ENCODE results near the gene KCNH3. TPM values are rescaled to one million over a fixed set of nuclear protein-coding genes. Genes with fewer than 3 reads are reported as not detected.
A peak's percentile ranks its signal among the peaks of the same experiment; 100 is the strongest.

The KCNH3 gene
- total and polyA plus RNA-seq, 2 of the 13 experiments (the other 11 are each of a cell fraction or from before 2014, with no cell fraction given) = 0.01 to 0.07 TPM

DNA sequence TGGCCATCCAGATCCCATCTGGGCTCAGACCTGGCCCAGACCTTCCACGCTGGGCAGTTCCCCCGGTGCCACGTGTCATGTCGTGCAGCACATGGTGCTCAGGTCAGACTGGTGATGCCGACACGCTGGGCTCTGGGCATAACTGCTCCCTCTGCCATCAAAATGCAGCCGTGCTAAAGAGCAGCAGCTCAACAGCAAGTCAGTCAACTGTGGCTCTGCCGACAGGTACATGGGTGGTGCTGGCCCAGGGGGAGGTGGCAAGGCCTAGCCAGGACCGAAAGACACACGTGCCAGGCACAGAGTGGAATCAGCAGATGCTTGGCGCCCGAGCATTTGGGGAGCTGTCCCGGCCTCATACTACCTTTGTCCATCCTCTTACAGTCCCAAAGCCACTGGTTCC is 27.5 kb downstream of the KCNH3 start:
- no peak for TF ChIP-seq REL (CRISPR knock-in tag; conservative IDR thresholded peaks at IDR 0.05)
- TF ChIP-seq RBFOX2 (IDR thresholded peaks at IDR 0.05; ENCODE audit: low read depth, low read length) = 0 out of 2 replicates have a peak, but pooled peaks have one; percentile 27
- no peak for TF ChIP-seq RBM39 (IDR thresholded peaks at IDR 0.05; ENCODE audit: low read depth, low read length, poor library complexity, severe bottlenecking)
- DNase-seq (ENCODE audit: low spot score) = no peak
- BruUV-seq (replicated peaks) = no TSS peak
- Histone ChIP-seq H3K4me3 (replicated peaks in 1 of 3; ENCODE audit: insufficient read depth in 1 of 3, low read depth in 2 of 3, low read length in 3 of 3) (peak overlapping the region in 1 of 3 experiments; percentile 98; a peak in 2 of 6 replicates), H3K4me2 (ENCODE audit: low read depth, low read length) (peak overlapping the region; percentile 80), H3K27ac (ENCODE audit: extremely low read length, insufficient read depth, low read length) (no peak overlapping the region), H3K79me2 (ENCODE audit: insufficient read depth, low read length) (peaks cover 27% of the 10 kb centered on the region), H2AFZ (ENCODE audit: low read length) (no peak overlapping the region), H3K4me1 (ENCODE audit: insufficient read depth, low read length) (peaks cover 33% of the 10 kb centered on the region), H4K20me1 (ENCODE audit: insufficient read depth, low read length) (no peaks in the 10 kb centered on the region), H3K9me3 (ENCODE audit: low read length) (no peaks in the 10 kb centered on the region), H3K36me3 (replicated peaks in 1 of 2; ENCODE audit: control insufficient read depth in 1 of 2, insufficient read depth in 2 of 2, low read length in 2 of 2) (peaks cover 14 to 47% of the 10 kb centered on the region in 2 experiments), H3K27me3 (ENCODE audit: control insufficient read depth in 1 of 2, insufficient read depth in 2 of 2, low read length in 2 of 2) (no peaks in the 10 kb centered on the region; a peak in 1 of 5 replicates), H3K9ac (ENCODE audit: insufficient read depth, low read depth, low read length) (peak overlapping the region; percentile 25; the same call in 1 of the 2 replicates)
- CTCF ChIA-PET (ENCODE audit: low intra/inter-chr PET ratio, low total read pairs) = no interaction called here
- WGBS (ENCODE audit: low lambda C conversion rate) = 89% methylated on average over 7 of the region's 13 CpGs
- POLR2A ChIA-PET = interaction anchor here (2.6 kb wide), 1 partner anchor 15 kb away, joined by 11 read pairs; no protein-coding TSS in a partner anchor
- in situ Hi-C loops (cut with HindIII; ENCODE audit: extremely low pct_ligation_motif_present, low pct_unique_long_range_greater_than_20kb) (no loop called here), intact Hi-C loops (cut with micrococcal nuclease; ENCODE audit: unreplicated experiment) (loop anchor here (5.0 kb wide), 2 partner anchors 56 to 569 kb away; partner anchors contain the start of genes DDN and PRPF40B)
- no peak for ATAC-seq
- FAIRE-seq = no peak

DNA sequence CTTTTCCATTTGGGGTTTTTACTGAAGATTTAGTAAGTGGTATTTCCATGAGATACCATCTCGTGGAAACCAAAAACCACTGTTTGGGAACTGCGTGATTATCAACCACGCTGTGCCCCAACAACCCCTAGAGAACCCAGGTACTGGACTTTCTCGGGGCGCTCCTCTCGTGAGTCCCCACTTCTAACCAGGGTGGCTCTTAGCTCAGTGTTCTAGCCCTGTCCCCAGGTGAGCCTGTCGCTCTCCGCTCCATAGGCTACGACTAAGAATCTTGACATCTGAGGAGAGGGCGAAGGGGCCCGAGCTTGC is 28.4 kb downstream of the KCNH3 start:
- H3K79me2 ChIP-seq (ENCODE audit: insufficient read depth, low read length) = peaks cover 27% of the 10 kb centered on the region
- WGBS (ENCODE audit: low lambda C conversion rate) = 0% methylated on average over 6 of the region's 11 CpGs
- H2AFZ ChIP-seq (ENCODE audit: low read length) = no peak overlapping the region
- peak; percentile 26 for ATAC-seq
- BruUV-seq (replicated peaks) = no TSS peak
- CTCF ChIA-PET (ENCODE audit: low intra/inter-chr PET ratio, low total read pairs) = no interaction called here
- H3K27me3 ChIP-seq (ENCODE audit: control insufficient read depth in 1 of 2, insufficient read depth in 2 of 2, low read length in 2 of 2) = no peaks in the 10 kb centered on the region; a peak in 1 of 5 replicates
- H3K4me3 ChIP-seq (replicated peaks in 1 of 3; ENCODE audit: insufficient read depth in 1 of 3, low read depth in 2 of 3, low read length in 3 of 3) = peak overlapping the region; percentile 80 to 98 (median 85)
- no peak for FAIRE-seq
- in situ Hi-C loops (cut with HindIII; ENCODE audit: extremely low pct_ligation_motif_present, low pct_unique_long_range_greater_than_20kb) = no loop called here
- peak overlapping the region; percentile 87 for H3K9ac ChIP-seq (ENCODE audit: insufficient read depth, low read depth, low read length)
- H4K20me1 ChIP-seq (ENCODE audit: insufficient read depth, low read length) = no peaks in the 10 kb centered on the region
- intact Hi-C loops (cut with micrococcal nuclease; ENCODE audit: unreplicated experiment) = loop anchor here (5.0 kb wide), 2 partner anchors 55 to 570 kb away; partner anchors contain the start of genes DDN and PRPF40B
- peaks cover 34% of the 10 kb centered on the region for H3K4me1 ChIP-seq (ENCODE audit: insufficient read depth, low read length)
- TF ChIP-seq ZNF101 (CRISPR knock-in tag; IDR thresholded peaks at IDR 0.05; ENCODE audit: borderline replicate concordance, low read depth) = no peak
- 0 out of 2 replicates have a peak, but pooled peaks have one; percentile 21 for TF ChIP-seq GFI1 (CRISPR knock-in tag; IDR thresholded peaks at IDR 0.05; ENCODE audit: borderline replicate concordance)
- TF ChIP-seq NCOA1 (CRISPR knock-in tag; IDR thresholded peaks at IDR 0.05) = 0 out of 2 replicates have a peak, but pooled peaks have one; percentile 31
- TF ChIP-seq ATF7-NPFF (CRISPR knock-in tag; IDR thresholded peaks at IDR 0.05; ENCODE audit: low read depth) = 0 out of 2 replicates have a peak, but pooled peaks have one; percentile 16
- TF ChIP-seq ZNF564 (CRISPR knock-in tag; IDR thresholded peaks at IDR 0.05) = no peak
- peak overlapping the region; percentile 81 for H3K27ac ChIP-seq (ENCODE audit: extremely low read length, insufficient read depth, low read length)
- no peaks in the 10 kb centered on the region for H3K9me3 ChIP-seq (ENCODE audit: low read length)
- DNase-seq (ENCODE audit: low spot score) = no peak
- POLR2A ChIA-PET = interaction anchor here (0.9 to 2.6 kb wide), 5 partner anchors 13 to 244 kb away, joined by 3 to 11 read pairs (median 4); partner anchors contain the start of gene TROAP
- peak overlapping the region; percentile 80 for H3K4me2 ChIP-seq (ENCODE audit: low read depth, low read length)
- peaks cover 12 to 38% of the 10 kb centered on the region in 2 experiments for H3K36me3 ChIP-seq (replicated peaks in 1 of 2; ENCODE audit: control insufficient read depth in 1 of 2, insufficient read depth in 2 of 2, low read length in 2 of 2)

All from HepG2 (cell line).